Measurements from ENCODE around the gene ADD3.

DNA sequence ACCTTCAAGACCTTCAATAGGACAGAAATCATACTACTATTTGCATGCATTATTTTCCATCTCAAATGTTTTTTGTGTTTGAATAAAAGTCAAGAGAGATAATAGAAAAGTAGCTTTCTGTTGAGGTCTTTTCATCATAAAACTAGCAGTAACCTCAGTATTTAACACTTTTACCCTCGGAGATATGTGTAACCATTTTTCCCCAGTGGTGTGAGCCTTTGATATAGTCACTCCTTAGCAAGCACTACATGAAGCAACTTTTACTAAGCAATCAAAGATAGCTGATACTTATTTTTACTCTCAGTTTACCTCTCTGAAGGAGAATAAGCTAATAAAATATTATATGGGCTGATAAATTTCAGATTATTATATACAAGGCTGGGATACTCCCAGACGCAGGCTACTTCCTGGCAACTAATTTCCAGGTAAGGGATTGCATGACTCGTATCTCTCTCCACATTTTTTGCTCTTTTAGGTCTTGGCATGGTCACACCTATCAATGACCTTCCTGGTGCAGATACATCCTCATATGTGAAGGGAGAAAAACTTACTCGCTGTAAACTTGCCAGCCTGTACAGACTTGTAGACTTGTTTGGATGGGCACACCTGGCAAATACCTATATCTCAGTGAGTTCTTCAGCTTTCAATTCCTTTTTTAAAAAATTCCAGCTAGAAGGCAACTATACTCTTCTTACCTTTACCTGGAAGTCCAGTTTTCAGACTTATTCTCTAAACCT lies 108.2 kb downstream of the ADD3 start:
- no peak for TF ChIP-seq EZH2phosphoT487 (IDR thresholded peaks at IDR 0.05; ENCODE audit: insufficient read depth, low read depth)
- no peak for TF ChIP-seq EZH2 (IDR thresholded peaks at IDR 0.05; ENCODE audit: insufficient read depth, poor library complexity, severe bottlenecking)

Data from GM23248 (cell line).